Loucy (cell line): ENCODE results near the gene KCNN3.

Experiments used
- EZH2phosphoT487 ChIP-seq: fragments of 200-600 bp; IDR thresholded peaks from 2 replicates; pipeline ENCODE4 v1.6.1; 2018; ENCODE audit warnings: antibody characterized with exemption, mild to moderate bottlenecking, moderate library complexity, borderline replicate concordance
- TF ChIP-seq, protein P1 (sequence below): fragments of 200-600 bp; sonication (generic); conservative IDR thresholded peaks from 2 replicates; pipeline ENCODE4 v1.5.1; 2014; ENCODE audit warnings: mild to moderate bottlenecking, antibody characterized with exemption, low read length

DNA sequence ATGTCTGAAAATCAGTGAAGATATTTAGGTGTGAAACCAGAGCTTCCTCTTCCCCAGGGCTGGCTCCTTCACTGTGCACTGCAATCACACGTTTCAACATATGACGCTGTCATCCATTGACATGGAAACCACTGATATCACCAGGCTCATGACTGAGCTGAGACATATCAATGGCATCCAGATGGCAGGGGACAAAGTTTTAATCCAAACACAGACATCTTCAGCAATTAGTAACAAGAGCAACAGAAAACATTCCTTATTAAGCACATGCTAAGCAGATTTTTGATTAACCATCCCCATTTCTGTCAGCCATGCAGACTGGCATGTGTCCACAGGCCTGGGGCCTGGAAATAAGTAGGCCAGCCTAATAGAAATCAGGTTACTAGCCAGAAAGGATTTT, 154.1 kb downstream of the KCNN3 start:
- TF ChIP-seq, protein P1, sequence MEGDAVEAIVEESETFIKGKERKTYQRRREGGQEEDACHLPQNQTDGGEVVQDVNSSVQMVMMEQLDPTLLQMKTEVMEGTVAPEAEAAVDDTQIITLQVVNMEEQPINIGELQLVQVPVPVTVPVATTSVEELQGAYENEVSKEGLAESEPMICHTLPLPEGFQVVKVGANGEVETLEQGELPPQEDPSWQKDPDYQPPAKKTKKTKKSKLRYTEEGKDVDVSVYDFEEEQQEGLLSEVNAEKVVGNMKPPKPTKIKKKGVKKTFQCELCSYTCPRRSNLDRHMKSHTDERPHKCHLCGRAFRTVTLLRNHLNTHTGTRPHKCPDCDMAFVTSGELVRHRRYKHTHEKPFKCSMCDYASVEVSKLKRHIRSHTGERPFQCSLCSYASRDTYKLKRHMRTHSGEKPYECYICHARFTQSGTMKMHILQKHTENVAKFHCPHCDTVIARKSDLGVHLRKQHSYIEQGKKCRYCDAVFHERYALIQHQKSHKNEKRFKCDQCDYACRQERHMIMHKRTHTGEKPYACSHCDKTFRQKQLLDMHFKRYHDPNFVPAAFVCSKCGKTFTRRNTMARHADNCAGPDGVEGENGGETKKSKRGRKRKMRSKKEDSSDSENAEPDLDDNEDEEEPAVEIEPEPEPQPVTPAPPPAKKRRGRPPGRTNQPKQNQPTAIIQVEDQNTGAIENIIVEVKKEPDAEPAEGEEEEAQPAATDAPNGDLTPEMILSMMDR = no peak
- no peak for TF ChIP-seq EZH2phosphoT487
